ENCODE measurements around the gene FRS3. TPM values are rescaled to one million over a fixed set of nuclear protein-coding genes. Genes with fewer than 3 reads are reported as not detected.
A peak's percentile ranks its signal among the peaks of the same experiment; 100 is the strongest.

FRS3 gene
- total and polyA plus RNA-seq, 9 of the 15 experiments (the other 6 are each of a cell fraction or from before 2014, with no cell fraction given), result 0.03 to 3.7 (median 1.6) TPM

- TF ChIP-seq CBX2 (IDR thresholded peaks at IDR 0.05; ENCODE audit: insufficient read depth, low read length, poor library complexity, severe bottlenecking) (no peak), NR1H2 (CRISPR knock-in tag; IDR thresholded peaks at IDR 0.05) (no peak), JUN (IDR thresholded peaks at IDR 0.05; ENCODE audit: borderline replicate concordance, low read depth, low read length) (no peak), JUN (CRISPR knock-in tag; IDR thresholded peaks at IDR 0.05; ENCODE audit: borderline replicate concordance) (0 out of 2 replicates have a peak, but pooled peaks have one; percentile 27), PRMT5 (CRISPR knock-in tag; IDR thresholded peaks at IDR 0.05) (no peak), L3MBTL2 (IDR thresholded peaks at IDR 0.05) (no peak), TEAD4 (IDR thresholded peaks at IDR 0.05; ENCODE audit: low read length) (no peak), TEAD4 (CRISPR knock-in tag; IDR thresholded peaks at IDR 0.05; ENCODE audit: borderline replicate concordance) (0 out of 2 replicates have a peak, but pooled peaks have one; percentile 21), PHB2 (IDR thresholded peaks at IDR 0.05; ENCODE audit: low read depth) (no peak), ETS1 (conservative IDR thresholded peaks at IDR 0.05; ENCODE audit: control insufficient read depth, low read depth, low read length) (no peak), THRA (IDR thresholded peaks at IDR 0.05) (no peak), SREBF1 (IDR thresholded peaks at IDR 0.05; ENCODE audit: borderline replicate concordance, low read depth, low read length) (no peak)
Measured at GRCh38 chr6:41724586-41725501, 54.9 kb downstream of the FRS3 start (continued).

All from K562 (cell line).